ENCODE measurements around the gene HAAO.

Gene HAAO

GRCh38 chr2:42830922-42831574 is 38.7 kb upstream of the HAAO start:
- DNase-seq (ENCODE audit: insufficient read length, low spot score) (no peak), FAIRE-seq (no peak)
- TF ChIP-seq POLR2A (IDR thresholded peaks at IDR 0.05; ENCODE audit: low read depth, low read length) (no peak), SPI1 (IDR thresholded peaks at IDR 0.05; ENCODE audit: low read depth, low read length) (no peak), POU2F2 (IDR thresholded peaks at IDR 0.05; ENCODE audit: low read depth, low read length) (no peak), POLR2AphosphoS5 (IDR thresholded peaks at IDR 0.05; ENCODE audit: low read depth, low read length) (no peak), TAF1 (IDR thresholded peaks at IDR 0.05; ENCODE audit: low read depth, low read length) (no peak), PAX5 (IDR thresholded peaks at IDR 0.05; ENCODE audit: insufficient read depth, low read length, severe bottlenecking) (no peak)

DNA sequence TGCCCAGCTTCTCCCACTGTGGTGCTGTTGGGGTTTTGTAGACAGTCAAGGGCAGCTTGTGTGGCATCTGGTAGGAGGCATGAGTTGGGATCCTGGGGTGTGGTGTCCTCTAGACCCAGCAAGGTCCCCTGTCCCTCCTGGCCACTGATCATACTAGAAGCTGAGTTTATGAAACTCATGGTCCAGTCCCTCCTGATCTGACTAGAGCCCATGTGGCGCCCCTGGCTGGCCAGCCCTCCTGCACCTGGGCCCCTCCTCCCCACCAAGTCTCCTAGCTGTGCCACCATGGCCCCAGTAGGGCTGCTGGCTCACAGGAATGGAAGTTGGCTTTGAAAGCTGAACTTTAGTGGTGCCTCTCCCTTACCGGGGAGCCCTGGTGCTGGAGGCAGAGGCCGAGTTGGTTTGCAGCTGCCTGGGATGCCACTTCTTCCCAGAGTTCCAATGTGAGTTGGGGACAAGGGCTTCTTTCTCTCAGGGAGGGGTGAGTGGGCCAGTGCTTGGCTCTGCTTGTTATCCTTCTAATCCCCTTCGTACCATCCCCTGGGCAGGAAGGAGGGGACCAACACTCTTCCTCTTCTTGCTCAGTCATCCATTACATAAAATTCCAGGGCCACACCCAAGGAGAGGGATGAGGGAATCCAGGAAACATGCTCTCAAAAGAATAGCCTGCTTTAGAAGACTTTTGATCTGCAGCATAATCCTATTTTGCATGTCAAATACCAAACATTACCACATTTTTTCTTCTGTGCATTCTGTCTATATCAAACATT is 37.5 kb upstream of the HAAO start:
- FAIRE-seq (no peak), DNase-seq (ENCODE audit: insufficient read length, low spot score) (no peak)
- TF ChIP-seq POLR2AphosphoS5 (IDR thresholded peaks at IDR 0.05; ENCODE audit: low read depth, low read length) (no peak), POLR2A (IDR thresholded peaks at IDR 0.05; ENCODE audit: low read depth, low read length) (no peak), TAF1 (IDR thresholded peaks at IDR 0.05; ENCODE audit: low read depth, low read length) (no peak), SPI1 (IDR thresholded peaks at IDR 0.05; ENCODE audit: low read depth, low read length) (no peak), PAX5 (IDR thresholded peaks at IDR 0.05; ENCODE audit: insufficient read depth, low read length, severe bottlenecking) (no peak), POU2F2 (IDR thresholded peaks at IDR 0.05; ENCODE audit: low read depth, low read length) (no peak)

- no peak for TF ChIP-seq PAX5 (IDR thresholded peaks at IDR 0.05; ENCODE audit: insufficient read depth, low read length, severe bottlenecking)
- no peak for TF ChIP-seq POLR2A (IDR thresholded peaks at IDR 0.05; ENCODE audit: low read depth, low read length)
- TF ChIP-seq SPI1 (IDR thresholded peaks at IDR 0.05; ENCODE audit: low read depth, low read length), result no peak
- peak; percentile 87 for TF ChIP-seq POU2F2 (IDR thresholded peaks at IDR 0.05; ENCODE audit: low read depth, low read length)
- TF ChIP-seq TAF1 (IDR thresholded peaks at IDR 0.05; ENCODE audit: low read depth, low read length), result no peak
- TF ChIP-seq POLR2AphosphoS5 (IDR thresholded peaks at IDR 0.05; ENCODE audit: low read depth, low read length), result no peak
- peak; percentile 77 for DNase-seq (ENCODE audit: insufficient read length, low spot score)
- peak; percentile 90 for FAIRE-seq
Observed at GRCh38 chr2:42828487-42829425, 36.4 kb upstream of the HAAO start.

- DNase-seq (ENCODE audit: insufficient read length, low spot score) (peak; percentile 66), FAIRE-seq (peak; percentile 74)
- no peak for TF ChIP-seq TAF1 (IDR thresholded peaks at IDR 0.05; ENCODE audit: low read depth, low read length)
- TF ChIP-seq POLR2AphosphoS5 (IDR thresholded peaks at IDR 0.05; ENCODE audit: low read depth, low read length), result no peak
- TF ChIP-seq POLR2A (IDR thresholded peaks at IDR 0.05; ENCODE audit: low read depth, low read length), result no peak
- no peak for TF ChIP-seq POU2F2 (IDR thresholded peaks at IDR 0.05; ENCODE audit: low read depth, low read length)
- no peak for TF ChIP-seq PAX5 (IDR thresholded peaks at IDR 0.05; ENCODE audit: insufficient read depth, low read length, severe bottlenecking)
- no peak for TF ChIP-seq SPI1 (IDR thresholded peaks at IDR 0.05; ENCODE audit: low read depth, low read length)
Observed at GRCh38 chr2:42827647-42828486, 35.5 kb upstream of the HAAO start.

DNA sequence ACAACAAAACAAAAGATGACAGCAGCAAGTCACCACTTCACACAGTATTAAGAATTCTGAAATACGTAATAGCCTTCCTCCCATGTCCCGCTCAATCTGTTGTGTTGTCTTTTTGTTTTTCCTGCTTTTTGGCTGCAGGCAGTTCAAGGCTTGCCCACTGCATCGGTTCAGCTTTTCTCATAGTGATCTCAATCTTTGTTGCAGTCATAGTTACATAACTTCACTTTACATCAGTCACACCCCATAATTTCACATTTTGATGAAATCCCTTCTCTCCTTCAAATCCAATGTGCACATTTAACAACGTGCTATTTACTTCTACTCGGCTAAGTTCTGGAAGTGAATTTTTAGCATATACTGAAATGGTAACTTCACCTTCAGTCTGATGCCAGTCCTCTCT is 33.8 kb upstream of the HAAO start:
- FAIRE-seq, result no peak
- DNase-seq (ENCODE audit: insufficient read length, low spot score), result no peak
- no peak for TF ChIP-seq POLR2AphosphoS5 (IDR thresholded peaks at IDR 0.05; ENCODE audit: low read depth, low read length)
- TF ChIP-seq TAF1 (IDR thresholded peaks at IDR 0.05; ENCODE audit: low read depth, low read length), result no peak
- TF ChIP-seq PAX5 (IDR thresholded peaks at IDR 0.05; ENCODE audit: insufficient read depth, low read length, severe bottlenecking), result no peak
- TF ChIP-seq POU2F2 (IDR thresholded peaks at IDR 0.05; ENCODE audit: low read depth, low read length), result no peak
- no peak for TF ChIP-seq SPI1 (IDR thresholded peaks at IDR 0.05; ENCODE audit: low read depth, low read length)
- TF ChIP-seq POLR2A (IDR thresholded peaks at IDR 0.05; ENCODE audit: low read depth, low read length), result no peak

DNA sequence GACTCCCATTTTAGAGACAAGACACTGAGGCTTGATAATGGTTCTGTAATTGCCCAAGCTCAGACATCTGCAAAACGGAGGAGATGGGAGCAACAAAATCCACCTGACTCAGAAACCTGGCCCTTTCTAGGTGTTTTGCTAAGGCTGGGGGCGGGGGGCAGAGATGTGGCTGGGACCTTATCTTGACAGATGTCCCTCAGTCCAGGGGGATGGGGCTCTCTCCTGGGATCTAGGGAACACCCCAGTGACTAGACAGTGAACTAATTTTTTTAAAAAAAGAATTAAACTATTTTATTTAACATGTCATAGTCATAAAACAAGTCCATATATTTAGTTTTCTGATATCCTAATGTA is 32.0 kb upstream of the HAAO start:
- DNase-seq (ENCODE audit: insufficient read length, low spot score) (no peak), FAIRE-seq (no peak)
- TF ChIP-seq PAX5 (IDR thresholded peaks at IDR 0.05; ENCODE audit: insufficient read depth, low read length, severe bottlenecking), result no peak
- no peak for TF ChIP-seq SPI1 (IDR thresholded peaks at IDR 0.05; ENCODE audit: low read depth, low read length)
- TF ChIP-seq POLR2A (IDR thresholded peaks at IDR 0.05; ENCODE audit: low read depth, low read length), result no peak
- TF ChIP-seq TAF1 (IDR thresholded peaks at IDR 0.05; ENCODE audit: low read depth, low read length), result no peak
- no peak for TF ChIP-seq POLR2AphosphoS5 (IDR thresholded peaks at IDR 0.05; ENCODE audit: low read depth, low read length)
- TF ChIP-seq POU2F2 (IDR thresholded peaks at IDR 0.05; ENCODE audit: low read depth, low read length), result no peak

- no peak for TF ChIP-seq PAX5 (IDR thresholded peaks at IDR 0.05; ENCODE audit: insufficient read depth, low read length, severe bottlenecking)
- TF ChIP-seq TAF1 (IDR thresholded peaks at IDR 0.05; ENCODE audit: low read depth, low read length), result no peak
- no peak for TF ChIP-seq POLR2A (IDR thresholded peaks at IDR 0.05; ENCODE audit: low read depth, low read length)
- TF ChIP-seq POLR2AphosphoS5 (IDR thresholded peaks at IDR 0.05; ENCODE audit: low read depth, low read length), result no peak
- TF ChIP-seq SPI1 (IDR thresholded peaks at IDR 0.05; ENCODE audit: low read depth, low read length), result no peak
- no peak for TF ChIP-seq POU2F2 (IDR thresholded peaks at IDR 0.05; ENCODE audit: low read depth, low read length)
- DNase-seq (ENCODE audit: insufficient read length, low spot score) (no peak), FAIRE-seq (no peak)
Observed at GRCh38 chr2:42823744-42824453, 31.5 kb upstream of the HAAO start.

DNA sequence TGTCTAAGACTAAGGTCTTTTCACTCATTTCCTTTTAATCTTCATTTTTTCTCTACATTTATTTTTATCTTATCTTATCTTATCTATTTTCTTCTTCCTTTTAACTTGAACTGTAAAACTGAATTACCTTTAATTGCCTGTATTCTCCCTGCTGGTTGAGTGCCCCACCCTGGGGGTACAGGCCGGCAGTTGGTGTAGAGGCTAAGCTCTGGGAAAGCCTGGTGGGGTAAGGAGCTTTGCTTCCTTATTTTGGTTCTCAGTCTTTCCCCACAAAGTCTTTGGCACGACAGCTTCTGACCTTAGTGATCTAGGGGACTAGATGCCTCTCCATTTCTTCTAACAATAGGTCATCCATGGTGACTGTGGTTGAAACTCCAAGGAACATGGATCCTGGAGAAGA is 26.8 kb upstream of the HAAO start:
- TF ChIP-seq TAF1 (IDR thresholded peaks at IDR 0.05; ENCODE audit: low read depth, low read length), result no peak
- no peak for TF ChIP-seq POLR2AphosphoS5 (IDR thresholded peaks at IDR 0.05; ENCODE audit: low read depth, low read length)
- TF ChIP-seq POLR2A (IDR thresholded peaks at IDR 0.05; ENCODE audit: low read depth, low read length), result no peak
- TF ChIP-seq SPI1 (IDR thresholded peaks at IDR 0.05; ENCODE audit: low read depth, low read length), result no peak
- no peak for TF ChIP-seq POU2F2 (IDR thresholded peaks at IDR 0.05; ENCODE audit: low read depth, low read length)
- TF ChIP-seq PAX5 (IDR thresholded peaks at IDR 0.05; ENCODE audit: insufficient read depth, low read length, severe bottlenecking), result no peak
- DNase-seq (ENCODE audit: insufficient read length, low spot score) (no peak), FAIRE-seq (no peak)

All from GM12891 (cell line).